A204.1 (cell line): ENCODE data around the gene EDIL3.

Source experiments
- FAIRE-seq: peaks from 2 replicates; lab custom pipeline; 2012; peaks lifted over from hg19 to GRCh38; lab: Jason Lieb, UNC

Gene EDIL3

DNA sequence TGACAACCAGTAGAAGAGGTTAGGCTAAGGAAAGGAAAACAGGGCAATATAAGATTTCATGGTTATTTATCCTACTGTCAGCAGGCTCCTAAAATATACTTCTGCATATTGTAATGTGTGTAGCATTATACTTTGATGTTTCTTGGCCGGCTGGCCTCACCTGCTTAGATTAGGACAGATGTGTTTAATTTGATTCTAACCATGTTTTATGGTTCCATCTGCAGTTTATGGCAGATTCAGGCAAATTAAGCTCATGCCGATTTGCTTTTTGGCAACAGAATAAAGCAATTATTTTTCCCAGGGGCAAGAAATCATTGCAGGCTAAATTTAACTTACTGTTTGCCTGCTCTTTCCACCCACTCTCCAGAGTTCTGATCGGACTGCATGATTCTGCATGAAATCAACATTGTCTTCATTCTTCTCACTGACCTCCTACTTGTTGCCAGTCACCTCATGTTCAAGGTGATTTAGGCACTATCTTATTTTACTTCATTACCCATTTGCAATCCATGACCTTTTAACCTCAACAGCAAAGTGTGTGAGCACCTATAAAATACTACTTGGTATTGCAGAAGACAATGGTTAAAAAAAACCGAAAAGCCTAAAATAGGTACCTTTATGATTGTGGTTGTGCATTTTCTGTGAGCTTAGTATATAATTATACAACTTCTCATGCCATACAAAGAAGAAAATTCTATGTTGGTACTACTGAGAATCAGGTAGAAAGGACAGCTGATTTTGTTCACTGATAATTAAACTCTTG lies 125.2 kb downstream of the EDIL3 start:
- FAIRE-seq: no peak

DNA sequence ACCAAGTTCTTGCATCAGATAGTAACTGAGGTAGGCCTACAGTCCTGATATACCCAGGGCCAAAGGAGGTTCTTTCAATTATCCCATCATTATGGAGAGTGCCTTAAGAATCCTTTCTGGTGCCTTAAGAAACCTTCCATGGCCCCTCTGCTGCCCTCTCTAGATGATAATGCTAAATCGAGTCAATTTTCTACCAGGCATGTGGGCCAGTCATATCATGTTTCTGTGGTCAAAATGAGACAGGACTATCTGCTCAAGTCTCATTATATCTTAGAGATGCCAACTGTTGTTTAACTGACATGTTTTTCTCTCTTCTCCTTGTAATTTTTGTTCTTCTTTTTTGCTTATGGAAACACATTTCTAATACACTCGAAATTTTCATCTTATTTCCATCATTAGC lies 127.6 kb downstream of the EDIL3 start:
- FAIRE-seq: no peak

DNA sequence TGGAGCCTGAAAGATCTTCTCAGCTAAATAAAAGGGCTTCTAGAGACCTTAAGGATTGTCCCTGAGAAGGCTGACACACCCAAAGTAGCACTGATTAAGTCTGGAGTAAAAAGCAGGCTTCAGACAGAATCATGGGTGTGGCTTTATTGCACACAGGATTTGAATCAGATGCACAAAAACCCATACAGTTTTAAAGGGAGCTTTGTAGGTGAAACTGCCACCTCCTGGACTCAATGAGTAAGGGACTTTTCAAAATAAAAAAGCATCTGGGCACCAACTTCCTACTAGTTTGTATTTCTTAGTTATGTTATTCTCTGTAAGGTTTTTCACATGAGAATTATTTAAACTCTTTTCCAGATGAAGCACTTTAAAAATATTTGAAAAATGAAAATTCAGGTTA lies 129.4 kb downstream of the EDIL3 start:
- peak; percentile 9 for FAIRE-seq

DNA sequence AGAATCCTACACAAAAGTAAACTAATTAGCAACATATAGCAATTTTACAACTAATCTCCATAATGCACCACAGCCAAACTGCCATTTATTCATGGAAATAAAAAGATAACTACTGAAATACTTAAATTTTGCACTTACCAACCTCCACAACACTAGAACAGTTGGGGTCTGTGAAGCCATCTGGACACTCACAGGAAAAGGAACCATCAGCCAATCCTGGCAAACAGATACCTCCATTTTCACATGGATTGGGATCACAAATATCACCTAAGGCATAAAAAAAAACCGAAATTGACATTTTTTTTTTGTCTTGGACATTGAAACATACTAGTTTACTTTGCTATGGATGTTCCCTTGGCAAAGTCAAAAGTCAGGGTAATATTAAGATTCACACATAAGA lies 130.7 kb downstream of the EDIL3 start:
- FAIRE-seq: no peak

DNA sequence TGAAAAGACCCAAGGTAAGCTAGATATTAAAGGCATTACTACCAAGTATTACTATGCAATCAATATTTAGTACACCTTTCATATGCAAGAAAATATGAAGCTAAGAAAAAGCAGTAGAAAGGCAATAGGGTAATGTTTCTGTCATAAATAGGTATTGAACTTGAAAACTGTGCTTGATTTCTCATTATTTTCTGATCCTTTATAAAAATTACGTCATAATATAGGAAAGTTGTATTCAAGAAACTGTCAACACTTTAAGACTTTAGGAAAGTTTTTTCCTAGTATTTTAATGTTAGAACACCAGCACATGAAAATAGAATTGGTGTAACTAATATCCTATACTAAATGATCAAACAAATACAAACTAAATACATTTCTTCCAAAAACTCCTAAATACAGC lies 133.2 kb downstream of the EDIL3 start:
- FAIRE-seq: no peak

DNA sequence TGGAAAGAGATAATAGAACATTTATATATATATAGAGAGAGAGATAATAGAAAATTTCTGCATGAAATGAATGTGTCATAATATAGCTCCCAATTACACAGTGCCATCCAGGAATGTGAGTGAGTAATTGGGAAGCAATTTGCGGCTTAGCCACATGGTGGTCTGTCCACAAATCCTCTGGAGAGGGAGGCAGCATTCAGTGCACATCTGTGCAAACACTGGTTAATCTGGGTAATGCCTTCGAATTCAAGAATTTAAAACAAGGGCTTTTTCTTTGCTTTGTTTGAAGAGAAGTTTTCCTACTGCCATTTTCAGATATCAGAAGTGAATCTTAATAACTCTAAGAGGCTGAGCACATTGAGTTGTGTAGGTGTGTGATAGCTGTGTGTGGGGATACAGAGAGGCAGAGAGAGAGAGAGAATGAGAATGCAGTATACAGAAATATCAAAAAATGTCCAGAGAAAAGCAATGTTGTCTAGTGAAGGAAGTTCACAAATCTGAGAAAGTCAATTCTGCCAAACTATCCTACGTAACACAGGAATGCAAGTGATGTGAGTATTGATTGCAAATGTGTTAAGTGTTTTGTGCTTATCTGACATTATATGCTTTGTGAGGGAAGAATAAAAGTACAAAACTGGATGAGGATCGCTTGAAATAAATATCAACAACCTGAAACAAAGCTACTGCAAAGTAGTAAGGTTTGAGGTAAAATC lies 134.6 kb downstream of the EDIL3 start:
- no peak for FAIRE-seq

DNA sequence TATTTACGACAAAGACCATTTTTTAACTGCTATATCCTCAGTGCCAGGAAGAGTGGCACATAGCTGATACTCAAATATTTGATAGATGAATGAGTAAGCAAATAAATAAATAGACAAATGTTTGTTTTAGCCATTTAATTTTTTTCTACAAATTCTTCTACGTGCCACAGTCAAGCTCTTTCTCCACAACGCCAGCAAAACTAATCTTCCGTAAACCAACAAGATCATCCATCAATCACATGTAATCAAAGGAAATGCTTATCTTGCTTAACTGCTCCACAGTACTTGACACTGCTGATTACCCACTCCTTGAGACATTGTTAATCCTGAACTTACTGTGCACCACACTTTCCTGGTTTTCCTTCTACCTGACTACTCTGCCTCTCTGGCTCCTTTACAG lies 136.7 kb downstream of the EDIL3 start:
- FAIRE-seq: no peak

DNA sequence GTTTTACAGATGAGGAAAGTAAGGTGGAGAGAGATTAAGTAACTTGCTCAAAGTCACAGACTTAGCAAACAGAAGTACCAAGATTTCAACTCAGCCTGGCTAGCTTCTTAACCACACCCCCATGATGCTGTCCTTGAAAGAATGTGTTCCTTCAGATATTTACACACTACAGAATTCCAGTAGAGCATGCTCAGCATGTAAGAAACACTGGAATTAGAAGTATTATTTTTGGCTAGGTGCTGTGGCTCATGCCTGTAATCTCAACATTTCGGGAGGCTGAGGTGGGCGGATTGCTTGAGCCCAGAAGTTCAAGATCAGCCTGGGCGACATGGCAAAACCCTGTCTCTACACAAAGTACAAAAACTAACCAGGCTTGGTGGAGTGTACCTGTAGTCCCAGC lies 142.4 kb downstream of the EDIL3 start:
- no peak for FAIRE-seq

DNA sequence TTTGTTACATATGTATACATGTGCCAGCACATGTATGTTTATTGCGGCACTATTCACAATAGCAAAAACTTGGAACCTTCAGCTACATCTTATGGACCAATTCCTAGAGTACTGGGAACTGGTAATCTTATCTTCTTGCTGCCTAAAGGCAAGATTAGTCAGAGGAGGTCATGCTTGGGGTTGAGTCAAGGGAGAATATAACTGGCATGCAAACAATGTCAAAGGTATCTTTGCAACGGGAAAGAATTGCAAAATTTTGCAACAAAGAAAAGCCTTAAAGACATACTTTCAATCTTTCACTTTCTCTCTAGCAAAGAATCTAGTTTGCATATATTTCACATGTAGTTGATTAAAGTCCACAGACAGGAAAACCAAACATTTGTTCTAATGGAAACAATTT lies 145.2 kb downstream of the EDIL3 start:
- FAIRE-seq: no peak

DNA sequence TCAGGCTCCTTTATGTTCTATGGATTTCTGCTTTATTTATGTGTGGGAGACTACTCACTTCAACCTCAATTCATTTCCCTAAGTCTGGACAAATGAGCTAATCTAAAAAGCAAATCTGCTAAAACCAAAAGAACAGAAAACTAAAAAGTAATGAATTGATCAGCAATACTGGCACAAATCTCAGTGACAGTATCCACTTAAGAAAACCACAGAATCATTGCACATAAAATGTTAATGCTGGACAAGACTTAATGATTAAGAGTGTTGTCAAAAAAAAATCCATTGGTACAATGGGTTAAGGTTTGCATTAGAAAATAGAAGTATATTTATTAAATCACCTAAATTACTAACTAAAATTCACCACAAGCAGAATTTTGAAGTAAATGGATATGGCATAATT lies 147.6 kb downstream of the EDIL3 start:
- FAIRE-seq: no peak

DNA sequence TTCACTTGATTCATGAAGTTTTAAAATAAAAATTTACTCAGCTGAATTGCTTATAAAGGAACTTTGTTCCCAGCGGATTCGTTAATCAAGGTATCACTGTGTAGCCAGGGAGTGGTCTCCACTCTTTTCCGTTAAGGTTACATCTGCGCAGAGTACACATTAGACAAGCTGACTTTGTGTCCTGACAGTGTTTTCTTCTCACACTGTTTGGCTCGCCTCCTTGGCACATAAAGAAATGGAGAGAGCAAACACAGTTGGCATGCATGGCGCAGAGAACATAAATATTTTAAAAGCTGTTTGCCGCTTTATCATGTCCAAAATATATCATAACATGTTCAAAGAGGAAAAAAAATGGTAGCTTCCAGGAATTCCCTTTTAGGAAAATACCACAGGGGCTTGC lies 153.2 kb downstream of the EDIL3 start:
- FAIRE-seq: no peak

DNA sequence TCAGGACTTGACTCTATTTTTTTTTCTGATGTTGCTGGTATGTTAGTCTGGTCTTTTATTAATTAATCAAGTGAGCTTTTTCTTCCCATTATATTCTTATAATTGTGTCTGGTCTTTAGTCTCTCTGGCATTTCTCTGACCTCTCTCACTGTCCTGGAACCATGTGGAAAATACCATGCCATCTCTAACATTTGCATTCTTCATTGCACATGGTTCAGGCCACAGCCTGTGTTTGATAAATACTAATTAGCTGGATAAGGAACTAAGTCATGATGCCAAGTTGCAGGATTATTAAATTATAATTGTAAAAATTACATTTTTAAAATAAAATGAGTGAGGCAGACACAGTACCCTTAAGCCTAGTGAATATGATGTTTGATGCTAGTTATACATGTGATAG lies 155.6 kb downstream of the EDIL3 start:
- no peak for FAIRE-seq

DNA sequence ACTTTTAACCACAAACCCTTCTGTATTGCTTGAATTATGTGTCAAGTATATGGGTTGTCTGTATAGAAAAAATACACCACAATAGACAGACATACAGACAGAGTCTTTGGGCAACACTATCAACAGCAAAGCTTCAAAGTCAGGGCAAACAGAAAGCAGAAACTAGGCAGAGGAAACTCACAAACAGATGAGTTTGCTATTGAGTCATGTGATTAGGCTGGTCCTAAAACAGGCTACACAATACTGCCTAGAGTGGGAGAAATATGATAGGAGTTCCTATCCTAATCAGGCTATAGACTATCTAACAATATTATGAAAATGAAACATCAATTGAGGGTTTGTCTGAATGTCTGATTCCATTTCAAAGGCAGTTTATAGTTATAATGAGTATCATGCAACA lies 156.4 kb downstream of the EDIL3 start:
- no peak for FAIRE-seq

DNA sequence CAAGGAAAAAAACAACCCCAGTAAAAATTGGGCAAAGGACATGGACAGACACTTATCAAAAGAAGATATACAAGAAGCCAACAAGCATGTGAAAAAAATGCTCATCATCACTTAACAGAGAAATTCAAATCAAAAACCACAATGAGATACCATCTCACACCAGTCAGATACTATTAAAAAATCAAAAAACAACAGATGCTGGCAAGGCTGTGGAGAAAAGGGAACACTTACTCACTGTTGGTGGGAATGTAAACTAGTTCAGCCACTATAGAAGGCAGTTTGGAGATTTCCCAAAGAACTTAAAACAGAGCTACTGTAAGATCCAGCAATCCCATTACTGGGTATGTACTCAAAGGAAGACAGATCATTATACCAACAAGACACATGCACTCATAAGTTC lies 157.4 kb downstream of the EDIL3 start:
- FAIRE-seq: no peak

DNA sequence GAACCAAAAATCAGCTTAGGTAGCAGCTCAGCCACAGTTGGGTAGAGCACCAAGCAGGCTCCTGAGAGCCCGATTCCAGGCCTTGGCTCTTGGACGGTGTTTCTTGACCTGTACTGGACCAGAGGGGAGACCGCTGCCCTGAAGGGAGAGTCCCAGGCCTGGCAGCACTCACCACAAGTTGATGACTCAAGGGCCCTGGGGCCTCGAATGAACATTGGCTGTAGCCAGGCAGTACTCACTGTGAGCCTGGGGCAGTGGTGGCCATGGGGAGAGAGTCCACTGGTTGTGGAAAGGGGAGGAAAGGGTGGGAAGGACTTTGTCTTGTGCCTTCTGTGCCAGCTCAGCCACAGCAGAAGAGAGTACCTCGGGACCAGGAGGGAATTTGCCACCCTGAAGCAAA lies 166.1 kb downstream of the EDIL3 start:
- no peak for FAIRE-seq

DNA sequence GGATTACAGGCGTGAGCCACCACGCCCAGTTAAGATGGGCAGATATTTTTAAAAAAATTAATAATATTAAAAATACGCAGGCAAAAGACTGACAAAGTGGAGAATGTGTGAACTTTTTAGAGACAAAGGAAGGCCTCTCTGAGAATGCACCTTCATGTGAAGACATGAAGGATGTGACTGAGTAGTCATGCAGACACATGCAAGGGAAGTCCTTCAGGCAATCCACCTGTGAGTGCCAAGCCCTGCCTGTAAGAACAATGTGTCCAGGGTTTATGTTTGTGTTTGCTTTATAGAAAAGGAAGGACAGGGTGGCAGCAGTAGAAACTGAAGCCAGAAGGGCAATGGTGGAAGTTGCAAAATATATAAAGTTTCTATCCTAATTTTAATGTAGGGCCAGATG lies 169.2 kb downstream of the EDIL3 start:
- no peak for FAIRE-seq

DNA sequence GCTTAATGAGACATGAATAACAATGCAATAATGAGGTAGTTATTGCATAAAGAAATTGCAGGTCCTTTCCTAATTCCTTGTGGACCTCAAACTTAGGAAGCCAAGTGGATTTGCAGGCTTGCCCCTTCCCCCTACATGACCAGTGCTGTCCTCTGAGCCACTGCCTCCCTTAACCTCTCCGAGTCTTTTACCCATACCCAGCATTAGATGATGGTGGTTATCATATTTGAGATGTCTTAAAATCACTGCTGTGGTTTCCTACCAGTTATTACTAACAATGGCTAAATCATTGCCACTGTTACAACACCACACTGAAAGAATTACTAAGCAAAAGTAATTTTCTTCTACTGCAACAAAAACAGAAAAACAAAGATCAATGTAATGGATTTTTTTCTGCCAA lies 170.8 kb downstream of the EDIL3 start:
- no peak for FAIRE-seq

DNA sequence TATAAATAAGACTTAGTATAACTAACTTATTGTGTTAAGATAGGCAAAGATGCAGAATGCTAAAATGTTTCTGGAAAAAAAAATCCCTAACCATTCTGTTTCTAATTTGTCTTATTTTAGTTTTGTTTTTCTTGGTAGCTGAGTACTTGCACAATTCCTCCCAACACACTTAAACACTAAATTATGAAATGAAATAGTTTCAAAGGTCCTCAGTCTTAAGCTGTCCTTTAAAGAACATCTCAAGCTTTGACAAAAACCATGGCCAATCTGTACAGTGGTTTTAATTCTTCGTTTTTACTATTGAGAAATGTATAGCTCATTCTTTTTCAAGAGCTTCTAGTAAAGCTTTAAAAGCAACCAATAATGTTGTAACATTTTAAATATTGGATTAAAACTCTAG lies 171.5 kb downstream of the EDIL3 start:
- no peak for FAIRE-seq

DNA sequence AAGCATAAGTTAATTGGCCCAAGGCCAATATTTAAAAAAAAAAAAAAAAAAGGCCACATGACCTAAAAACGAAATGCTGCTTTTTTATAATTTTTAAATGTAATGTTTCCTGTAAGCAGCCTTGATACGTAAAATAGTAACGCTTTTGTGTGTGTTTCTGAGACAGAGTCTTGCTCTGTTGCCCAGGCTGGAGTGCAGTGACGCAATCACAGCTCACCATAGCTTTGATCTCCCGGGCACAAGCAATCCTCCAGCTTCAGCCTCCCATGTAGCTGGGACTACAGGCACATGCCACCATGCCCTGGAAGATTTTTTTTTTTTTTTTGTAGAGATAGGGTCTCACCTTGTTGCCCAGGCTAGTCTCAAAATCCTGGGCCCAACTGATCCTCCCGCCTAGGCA lies 179.9 kb downstream of the EDIL3 start:
- FAIRE-seq: no peak

DNA sequence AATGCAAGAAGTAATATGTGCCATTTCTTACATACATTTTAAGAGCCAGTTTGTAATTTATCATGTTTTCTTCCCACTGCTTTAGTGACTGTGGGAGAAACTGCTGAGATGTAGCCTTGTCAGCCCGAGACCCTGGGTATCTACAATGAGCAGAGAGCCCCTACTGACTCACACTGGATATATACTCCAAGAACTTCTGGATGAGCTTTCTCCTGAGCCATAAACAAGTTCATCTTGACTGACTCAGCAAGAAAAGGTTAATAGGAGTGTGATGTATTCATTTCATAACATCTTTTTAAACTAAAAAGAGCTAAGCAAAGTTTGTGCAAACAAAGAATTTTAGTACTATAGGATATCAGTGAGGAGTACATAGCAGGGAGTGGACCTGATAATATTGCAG lies 182.5 kb downstream of the EDIL3 start:
- FAIRE-seq: no peak

DNA sequence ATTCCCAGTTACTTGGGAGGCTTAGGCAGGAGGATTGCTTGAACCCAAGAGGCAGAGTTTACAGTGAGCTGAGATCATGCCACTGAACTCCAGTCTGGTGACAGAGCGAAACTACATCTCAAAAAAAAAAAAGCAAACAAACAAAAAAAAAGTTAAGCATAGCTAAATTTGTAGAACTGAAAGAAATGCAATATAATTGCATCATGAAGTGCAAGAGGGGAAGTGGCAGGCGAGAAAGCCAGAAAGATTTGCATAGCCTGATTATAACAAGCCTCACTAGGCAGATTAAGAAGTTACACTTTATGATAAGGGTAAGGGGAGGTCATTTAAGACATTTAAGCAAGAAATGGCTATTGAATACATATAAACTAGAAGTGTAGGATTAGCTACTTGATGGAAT lies 187.1 kb downstream of the EDIL3 start:
- FAIRE-seq: no peak

DNA sequence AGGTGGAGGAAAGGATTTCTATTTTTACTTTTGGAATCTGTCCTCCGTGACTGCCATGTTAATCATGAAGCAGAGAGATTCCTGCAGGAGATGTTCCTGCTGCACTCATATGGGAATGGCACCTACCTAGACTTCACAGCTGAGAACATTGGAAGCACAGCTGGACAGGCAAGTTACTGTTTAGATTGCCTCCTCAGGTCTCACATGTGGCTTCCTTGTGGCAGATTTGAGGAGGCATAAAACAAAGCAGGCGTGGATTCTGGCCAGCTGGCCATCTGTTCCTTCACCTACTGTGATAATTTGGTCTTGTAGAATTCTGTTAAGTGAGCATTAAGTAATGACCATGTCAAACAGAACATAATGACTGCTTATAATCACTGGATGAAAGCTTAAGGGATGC lies 193.4 kb downstream of the EDIL3 start:
- no peak for FAIRE-seq

DNA sequence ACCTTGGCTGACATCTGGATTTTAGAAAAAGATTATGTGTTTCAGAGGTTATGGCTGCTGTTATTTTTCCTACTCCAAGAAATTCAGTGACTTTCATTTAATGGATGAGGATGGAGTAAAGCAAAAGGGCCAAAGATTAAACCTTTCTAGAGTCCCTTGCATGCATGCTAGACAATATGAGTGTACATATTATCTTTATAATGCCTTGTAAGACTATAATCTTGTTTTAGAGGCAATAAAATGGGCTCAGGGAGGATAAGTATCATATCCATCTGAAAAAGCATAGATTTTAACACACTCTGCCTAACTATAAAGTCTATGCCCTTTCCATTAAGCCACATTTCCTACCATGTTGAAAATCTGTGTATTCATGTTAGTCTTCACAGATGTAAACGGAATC lies 199.8 kb downstream of the EDIL3 start:
- no peak for FAIRE-seq

DNA sequence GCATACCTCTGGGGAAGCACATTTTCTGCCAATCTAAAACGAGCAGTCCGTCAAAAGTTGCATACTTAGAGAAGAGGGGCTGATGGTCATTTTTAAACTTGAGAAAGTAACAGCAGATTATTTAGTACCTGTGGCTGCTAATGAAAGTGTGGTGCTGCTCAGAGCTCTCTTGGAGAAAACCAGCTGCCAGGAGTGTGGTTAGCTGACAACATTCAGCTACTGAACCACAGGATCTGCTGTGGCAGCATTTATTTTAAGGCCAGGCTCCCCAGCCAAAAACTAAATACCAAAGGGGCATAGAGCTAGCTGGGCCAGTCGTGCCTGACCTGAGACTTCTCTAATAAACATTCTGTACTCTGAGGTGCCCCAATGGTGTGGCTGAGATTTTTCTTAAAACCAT lies 203.6 kb downstream of the EDIL3 start:
- FAIRE-seq: no peak
